NCI-H2196 (cell line): Measurements from ENCODE around the gene ZGPAT.

Experiments used
- DNase-seq: peaks from one replicate; lab custom pipeline; 2025; ENCODE audit not compliant: unreplicated experiment; lab: John Stamatoyannopoulos, UW

ZGPAT gene

GRCh38 chr20:63678071-63678470 is 29.8 kb upstream of the ZGPAT start:
- no peak for DNase-seq

DNA sequence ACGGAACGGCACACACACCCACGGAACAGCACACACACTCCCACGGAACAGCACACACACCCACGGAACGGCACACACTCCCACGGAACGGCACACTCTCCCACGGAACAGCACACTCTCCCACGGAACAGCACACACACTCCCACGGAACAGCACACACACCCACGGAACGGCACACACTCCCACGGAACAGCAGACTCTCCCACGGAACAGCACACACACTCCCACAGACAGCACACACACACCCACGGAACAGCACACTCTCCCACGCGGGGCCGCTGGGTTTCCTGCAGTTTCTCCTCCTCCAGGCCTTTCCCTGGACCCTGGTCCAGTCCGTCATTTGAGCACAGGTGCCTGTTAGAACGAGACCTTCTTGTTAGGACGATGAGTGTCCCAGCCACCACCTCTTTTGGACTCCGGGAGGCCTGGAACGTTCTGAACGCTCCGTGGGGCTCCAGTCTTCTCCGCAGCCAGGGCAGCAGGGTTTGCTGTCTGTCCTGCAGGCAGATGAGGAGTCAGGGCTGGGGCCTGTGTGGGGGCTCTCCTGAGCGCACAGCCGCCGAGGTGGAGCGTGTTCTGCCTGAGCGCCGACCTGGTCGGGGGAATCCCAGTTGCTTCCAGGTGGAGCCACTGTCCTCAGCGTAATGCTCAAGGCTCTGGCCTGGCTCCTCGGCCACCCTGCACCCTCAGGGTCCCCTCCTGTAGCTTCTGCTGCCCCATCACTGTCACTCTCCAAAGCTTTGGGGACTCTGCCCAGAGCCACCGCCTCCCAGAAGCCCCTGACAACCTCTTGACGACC is 29.0 kb upstream of the ZGPAT start:
- no peak for DNase-seq

DNA sequence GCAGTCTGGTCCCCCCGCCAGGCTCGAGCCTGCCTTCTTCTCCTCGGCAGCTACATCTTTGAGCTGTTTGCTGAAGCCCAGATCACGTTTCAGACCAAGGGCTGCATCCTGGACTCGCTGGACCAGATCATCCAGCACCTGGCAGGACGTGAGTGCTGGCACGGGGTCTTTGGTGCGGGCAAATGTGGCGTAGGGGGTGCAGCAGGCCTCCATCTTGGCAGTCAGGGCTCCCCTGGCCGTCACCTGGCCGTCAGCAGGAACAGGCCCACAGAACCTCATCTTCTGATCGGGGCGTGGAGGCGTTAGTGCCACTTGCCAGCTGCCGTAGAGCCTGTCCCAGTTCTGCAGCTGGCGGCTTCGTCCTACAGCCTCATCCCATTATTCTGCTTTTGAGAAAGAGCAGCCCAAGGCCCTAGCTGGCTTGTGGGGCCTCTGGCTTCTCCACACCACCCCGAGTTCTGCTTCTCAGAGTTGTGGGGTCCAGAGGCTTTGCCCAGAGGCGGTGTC is 28.0 kb upstream of the ZGPAT start:
- DNase-seq = no peak

DNA sequence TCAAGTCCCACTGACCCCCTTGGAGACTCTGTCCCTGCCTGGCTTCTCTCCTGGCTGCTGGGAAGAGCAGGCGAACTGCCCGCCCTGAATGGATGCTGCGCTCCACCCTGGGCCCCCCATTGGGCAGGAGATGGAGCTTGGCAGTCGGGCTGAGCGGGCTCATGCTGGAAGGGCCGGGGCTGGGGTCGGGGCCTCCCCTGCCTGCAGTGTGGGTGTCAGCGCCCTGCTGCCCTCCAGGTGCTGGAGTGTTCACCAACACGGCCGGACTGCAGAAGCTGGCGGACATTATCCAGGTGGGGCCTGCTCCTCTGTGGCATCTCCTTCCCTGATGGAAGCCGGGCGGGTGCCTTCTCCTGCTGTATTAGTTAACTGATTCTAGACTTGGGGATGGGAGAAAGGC is 27.4 kb upstream of the ZGPAT start:
- no peak for DNase-seq

DNA sequence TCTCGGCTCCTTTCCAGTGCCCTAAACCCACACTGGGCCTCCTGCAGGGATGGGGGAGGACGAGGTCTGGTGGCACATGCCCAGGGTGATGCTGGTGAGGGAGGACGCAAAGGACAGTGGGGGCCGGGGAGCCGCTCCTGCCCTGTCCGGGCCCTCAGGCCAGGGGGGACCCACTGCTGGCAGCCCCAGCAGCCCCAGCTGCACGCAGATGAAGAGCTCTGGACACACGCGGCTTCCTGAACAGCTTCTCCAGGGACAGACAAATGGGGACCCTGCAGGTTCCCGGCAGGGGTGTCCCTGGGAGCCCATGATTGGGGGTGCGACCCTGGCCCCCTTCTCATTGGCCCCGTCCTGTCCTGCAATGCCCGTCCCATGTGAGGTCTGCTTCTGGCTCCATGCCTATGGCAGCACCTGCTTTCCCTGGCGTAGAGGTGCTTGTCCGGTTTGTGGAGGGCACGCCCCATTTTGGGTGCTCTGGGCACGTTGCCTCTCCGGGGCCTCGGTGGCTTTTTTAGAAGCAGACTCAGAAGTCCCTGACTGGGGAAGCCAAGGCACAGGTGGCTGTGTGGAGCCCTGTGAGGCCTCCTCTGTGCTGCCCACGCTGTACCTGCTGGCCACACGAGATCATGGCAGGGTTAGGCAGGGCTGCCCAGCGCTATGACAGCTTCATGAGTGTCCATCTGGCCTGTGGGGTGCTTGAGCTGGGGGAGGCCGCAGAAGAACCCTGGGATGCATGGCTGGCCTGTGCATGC is 26.8 kb upstream of the ZGPAT start:
- DNase-seq = no peak

DNA sequence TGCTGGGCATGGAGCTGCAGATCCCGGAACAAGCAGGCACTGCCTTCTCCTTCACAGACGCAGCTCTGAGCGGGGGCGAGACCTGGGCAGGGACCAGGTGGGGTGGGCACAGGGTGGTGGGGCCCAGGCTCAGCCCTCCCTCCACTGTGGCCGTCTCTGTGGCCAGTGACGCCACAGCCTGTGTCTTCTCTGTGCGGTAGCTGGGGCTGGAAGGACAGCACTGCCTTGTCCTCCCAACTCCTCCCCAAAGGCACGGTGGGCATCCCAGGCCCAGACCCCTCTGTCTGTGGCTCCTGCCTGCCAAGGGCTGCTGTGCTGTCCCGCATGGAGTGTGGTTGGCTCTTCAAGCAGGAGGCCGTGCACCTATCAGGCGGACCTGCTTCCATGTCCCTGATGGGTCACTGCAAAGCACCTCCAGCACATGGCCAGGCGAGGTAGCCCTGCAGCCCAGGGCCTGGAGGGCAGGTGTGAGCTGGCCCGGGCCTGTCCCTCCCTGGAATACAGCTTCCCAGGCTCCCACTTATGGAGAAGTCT is 26.2 kb upstream of the ZGPAT start:
- DNase-seq = no peak

DNA sequence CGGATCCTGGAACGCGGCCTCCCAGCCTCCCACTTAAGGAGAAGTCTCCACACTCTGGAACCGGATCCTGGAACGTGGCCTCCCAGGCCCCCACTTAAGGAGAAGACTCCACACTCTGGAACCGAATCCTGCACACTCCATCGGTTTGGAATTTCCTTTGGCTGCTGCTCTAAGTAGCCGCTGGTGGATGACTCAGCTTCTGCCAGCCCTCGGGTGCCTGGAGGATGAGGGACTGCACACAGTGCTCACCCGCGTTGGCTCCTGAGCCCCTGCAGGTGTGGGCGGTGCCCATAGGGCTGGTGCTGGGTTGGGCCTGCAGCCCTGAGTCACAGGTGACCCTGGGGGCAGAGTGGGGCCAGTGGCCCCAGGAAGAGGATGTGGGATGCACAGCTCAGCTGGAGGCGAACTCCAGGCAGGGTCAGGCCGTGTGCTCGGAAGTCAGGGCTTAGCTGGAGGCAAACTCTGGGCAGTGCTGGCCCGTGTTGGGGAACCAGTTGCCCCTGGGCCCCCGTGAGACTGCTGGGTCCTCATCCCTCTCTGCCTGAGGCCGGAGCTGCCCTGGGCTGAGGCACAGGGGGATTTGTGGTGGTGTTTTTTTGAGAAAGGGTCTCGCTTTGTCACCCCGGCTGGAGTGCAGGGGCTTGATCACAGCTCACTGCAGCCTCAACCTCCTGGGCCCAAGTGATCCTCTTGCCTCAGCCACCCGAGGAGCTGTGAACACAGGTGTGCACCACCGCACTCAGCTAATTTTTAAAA is 25.3 kb upstream of the ZGPAT start:
- DNase-seq = peak; percentile 30

DNA sequence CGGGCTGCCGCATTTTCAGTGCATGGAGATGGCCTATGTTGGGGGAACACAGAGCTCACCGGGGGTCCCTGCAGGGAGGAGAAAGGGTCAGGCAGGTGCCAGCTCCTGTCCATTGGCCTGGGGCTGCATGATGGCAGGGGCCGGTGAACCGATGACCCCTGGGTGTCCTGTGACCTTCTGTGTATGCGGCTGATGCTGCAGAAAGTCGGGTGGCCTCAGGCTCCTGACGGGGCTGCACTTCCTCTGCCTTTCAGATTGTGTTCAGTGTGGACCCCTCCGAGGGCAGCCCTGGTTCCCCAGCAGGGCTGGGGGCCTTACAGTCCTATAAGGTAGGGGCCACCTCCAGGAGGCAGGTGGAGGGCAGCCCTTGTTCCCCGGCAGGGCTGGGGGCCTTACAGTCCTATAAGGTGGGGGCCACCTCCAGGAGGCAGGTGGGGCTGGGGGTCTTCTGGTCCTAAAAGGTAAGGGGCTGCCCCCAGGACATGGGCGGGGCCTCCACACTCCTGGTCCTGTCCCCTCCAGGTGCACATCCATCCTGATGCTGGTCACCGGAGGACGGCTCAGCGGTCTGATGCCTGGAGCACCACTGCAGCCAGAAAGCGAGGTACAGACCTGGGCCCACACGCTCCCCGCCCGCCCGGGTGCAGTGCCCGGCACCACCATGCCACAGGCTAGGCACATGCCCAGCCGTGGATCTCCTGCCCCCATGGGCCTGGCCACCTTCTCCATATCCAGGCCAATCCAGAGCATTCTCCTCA is 22.4 kb upstream of the ZGPAT start:
- DNase-seq = no peak

DNA sequence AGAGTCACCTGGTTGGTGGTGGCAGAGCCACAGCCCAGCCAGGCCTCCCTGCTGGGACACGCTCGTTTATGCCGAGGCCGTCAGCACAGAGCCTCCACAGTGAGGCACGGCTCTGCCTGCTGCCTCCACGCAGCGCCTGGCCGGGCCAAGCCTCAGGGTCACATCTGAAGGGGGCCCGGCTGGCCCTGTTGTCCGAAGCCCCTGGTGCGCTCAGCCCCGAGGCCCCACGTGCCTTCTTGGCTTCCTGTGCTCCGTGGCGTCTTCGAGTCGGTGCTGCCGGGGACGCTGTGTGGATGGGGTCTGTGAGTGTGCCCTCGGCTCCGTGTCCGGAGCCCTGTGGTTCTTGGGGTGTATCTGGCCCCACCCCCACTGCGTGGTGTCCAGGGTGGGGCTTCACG is 21.7 kb upstream of the ZGPAT start:
- DNase-seq = no peak

- no peak for DNase-seq
These were observed 21.1 kb upstream of the ZGPAT start for GRCh38 chr20:63686492-63687321.

- no peak for DNase-seq
These were observed 20.2 kb upstream of the ZGPAT start for GRCh38 chr20:63687419-63688178.

DNA sequence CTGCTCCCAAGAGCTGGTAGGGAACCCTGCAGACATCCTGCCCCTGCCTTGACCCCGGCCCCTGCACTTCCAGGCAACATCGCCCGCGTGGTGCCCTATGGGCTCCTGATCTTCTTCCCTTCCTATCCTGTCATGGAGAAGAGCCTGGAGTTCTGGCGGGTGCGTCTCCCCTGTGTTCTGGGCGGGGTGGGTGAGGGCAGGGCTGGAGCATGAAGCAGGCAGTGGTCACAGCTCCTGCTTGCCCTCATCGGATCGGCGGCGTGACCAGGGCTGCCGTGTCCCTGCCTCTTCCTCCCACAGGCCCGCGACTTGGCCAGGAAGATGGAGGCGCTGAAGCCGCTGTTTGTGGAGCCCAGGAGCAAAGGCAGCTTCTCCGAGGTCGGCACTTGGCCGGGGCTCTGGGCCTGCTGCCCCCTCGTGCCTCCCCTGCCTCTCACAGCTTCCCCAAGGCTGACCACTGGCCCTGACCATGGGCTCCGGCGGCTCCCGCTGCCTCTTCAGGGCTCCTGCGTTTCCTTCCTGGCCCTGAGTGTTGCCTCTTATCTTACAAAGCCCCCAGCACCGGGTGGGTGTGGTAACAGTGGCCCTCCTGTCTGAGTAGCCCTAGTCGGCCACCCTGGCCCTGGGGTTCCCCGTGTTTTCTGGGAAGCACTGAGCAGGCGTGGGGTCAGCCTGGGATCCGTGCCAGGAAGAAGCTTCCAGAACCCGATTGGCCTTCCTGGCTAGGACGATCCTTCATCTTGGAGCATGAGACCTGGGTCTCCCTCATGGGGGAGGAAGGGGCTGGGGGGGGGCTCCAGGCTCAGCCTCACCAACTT is 19.4 kb upstream of the ZGPAT start:
- no peak for DNase-seq

DNA sequence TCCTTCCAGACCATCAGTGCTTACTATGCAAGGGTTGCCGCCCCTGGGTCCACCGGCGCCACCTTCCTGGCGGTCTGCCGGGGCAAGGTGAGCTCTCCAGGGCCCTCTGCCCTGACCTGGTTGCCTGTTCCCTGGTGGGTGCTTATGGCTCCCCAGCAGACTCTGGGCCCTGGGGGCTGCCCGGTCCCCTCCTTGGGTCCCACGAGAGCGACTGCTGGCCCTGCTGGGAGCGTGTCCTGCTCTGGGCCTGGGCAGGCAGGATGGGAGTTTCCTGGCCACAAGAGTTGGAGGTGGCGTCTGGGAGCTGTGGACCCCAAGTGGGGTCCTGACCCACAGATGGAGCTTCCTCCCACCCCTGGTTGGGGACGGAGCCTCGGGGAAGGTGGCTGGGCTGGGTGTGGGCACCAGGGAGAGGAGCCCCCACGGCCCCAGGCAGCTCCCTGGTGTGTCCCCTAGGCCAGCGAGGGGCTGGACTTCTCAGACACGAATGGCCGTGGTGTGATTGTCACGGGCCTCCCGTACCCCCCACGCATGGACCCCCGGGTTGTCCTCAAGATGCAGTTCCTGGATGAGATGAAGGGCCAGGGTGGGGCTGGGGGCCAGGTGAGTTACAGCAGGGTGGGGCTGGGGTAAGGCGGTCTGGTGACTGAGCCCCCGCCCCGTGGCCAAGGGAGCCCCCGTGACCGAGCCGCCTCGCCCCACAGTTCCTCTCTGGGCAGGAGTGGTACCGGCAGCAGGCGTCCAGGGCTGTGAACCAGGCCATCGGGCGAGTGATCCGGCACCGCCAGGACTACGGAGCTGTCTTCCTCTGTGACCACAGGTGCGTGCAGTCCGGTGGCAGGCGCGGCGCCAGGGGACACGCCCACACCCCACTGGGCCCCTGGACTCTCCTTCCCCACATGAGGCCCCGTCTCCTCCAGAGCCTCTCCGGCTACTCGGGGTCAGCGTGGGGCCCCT is 18.5 kb upstream of the ZGPAT start:
- no peak for DNase-seq

DNA sequence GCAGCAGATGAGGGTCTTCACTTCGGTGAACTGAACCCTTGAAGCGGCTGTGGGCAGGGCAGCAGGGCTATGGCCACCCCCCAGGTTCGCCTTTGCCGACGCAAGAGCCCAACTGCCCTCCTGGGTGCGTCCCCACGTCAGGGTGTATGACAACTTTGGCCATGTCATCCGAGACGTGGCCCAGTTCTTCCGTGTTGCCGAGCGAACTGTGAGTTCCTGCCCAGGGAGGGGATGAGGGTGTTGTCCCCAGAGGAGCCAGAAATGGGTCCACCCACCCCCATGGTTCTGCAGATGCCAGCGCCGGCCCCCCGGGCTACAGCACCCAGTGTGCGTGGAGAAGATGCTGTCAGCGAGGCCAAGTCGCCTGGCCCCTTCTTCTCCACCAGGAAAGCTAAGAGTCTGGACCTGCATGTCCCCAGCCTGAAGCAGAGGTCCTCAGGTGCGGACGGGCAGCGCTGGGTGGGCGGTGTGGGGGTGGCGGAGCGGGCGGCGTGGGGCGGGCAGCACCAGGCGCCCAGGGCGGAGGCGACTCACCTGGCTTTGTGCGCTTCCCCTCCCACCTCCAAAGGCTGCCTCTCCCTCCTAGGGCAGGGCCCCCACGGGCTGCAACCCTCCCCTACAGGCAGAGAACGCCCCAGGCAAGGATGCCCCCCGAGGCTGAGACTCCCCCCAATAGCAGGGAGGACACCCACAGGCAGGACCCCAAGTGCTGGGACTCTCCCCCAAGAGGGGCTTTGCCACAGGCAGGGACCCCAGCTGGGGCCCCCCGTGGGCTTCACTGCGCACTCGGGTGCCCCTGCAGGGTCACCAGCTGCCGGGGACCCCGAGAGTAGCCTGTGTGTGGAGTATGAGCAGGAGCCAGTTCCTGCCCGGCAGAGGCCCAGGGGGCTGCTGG is 17.6 kb upstream of the ZGPAT start:
- DNase-seq = no peak

DNA sequence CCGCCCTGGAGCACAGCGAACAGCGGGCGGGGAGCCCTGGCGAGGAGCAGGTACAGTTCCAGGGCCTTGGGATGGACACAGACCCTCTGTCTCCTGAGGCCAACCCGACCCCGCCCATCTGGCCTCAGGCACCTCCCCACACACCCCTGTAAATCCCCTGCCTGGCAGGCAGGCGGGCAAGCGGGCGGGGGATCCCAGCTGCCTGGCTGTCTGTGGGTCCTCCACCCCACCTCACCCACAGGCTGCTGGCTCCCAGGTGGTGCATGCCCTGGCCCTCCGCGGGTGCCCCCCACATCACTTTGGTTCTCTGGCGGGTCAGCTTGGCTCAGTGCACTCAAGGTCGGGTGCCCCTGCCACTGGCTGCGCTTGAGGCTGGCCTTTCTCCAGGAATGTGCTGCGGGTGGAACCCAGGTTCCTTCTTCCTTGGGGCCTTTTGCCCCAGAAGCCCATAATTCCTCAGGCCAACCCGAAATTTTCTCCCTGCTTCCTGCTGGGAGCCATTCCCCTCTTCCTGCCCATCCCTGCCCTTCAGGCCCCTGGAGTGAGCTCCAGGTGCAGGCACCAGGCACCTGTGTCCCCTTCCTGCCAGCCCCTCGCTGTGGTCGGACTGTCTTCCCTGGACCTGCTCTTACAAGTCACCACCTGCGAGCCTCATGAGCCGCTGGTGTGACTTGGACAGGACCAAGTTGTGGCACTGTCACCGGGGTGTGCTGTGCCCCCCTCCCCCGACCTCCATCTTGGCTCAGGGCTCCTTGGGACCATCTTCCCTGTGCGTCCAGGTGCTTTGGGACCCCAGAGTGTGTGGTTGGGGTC is 16.7 kb upstream of the ZGPAT start:
- DNase-seq = no peak
